HG03139 (cell line): ENCODE results near the gene HIPK2.

ENCODE experiments used
- ATAC-seq: cut with Tn5 transposase; IDR thresholded peaks from one replicate; pipeline ENCODE4 v1.9.1; 2021; ENCODE audit not compliant: unreplicated experiment

The HIPK2 gene

GRCh38 chr7:139600306-139600705, 177.5 kb downstream of the HIPK2 start:
- no peak for ATAC-seq

GRCh38 chr7:139598642-139599041, 179.2 kb downstream of the HIPK2 start:
- no peak for ATAC-seq

- no peak for ATAC-seq
Observed at GRCh38 chr7:139597028-139597427, 180.8 kb downstream of the HIPK2 start.

GRCh38 chr7:139596626-139597025, 181.2 kb downstream of the HIPK2 start:
- ATAC-seq: no peak

- ATAC-seq: no peak
Observed at GRCh38 chr7:139595806-139596205, 182.0 kb downstream of the HIPK2 start.

GRCh38 chr7:139594911-139595476, 182.8 kb downstream of the HIPK2 start:
- no peak for ATAC-seq

GRCh38 chr7:139594090-139594489, 183.7 kb downstream of the HIPK2 start:
- ATAC-seq: no peak

- ATAC-seq: no peak
Observed at GRCh38 chr7:139592801-139593461, 184.9 kb downstream of the HIPK2 start.

GRCh38 chr7:139591550-139592195, 186.1 kb downstream of the HIPK2 start:
- no peak for ATAC-seq

- no peak for ATAC-seq
Observed at GRCh38 chr7:139589474-139589873, 188.3 kb downstream of the HIPK2 start.

- no peak for ATAC-seq
Observed at GRCh38 chr7:139588632-139589031, 189.2 kb downstream of the HIPK2 start.

- no peak for ATAC-seq
Observed at GRCh38 chr7:139587535-139587934, 190.3 kb downstream of the HIPK2 start.

GRCh38 chr7:139586286-139586685, 191.5 kb downstream of the HIPK2 start:
- ATAC-seq: no peak

GRCh38 chr7:139585042-139585441, 192.8 kb downstream of the HIPK2 start:
- no peak for ATAC-seq

GRCh38 chr7:139583826-139584553, 193.8 kb downstream of the HIPK2 start:
- no peak for ATAC-seq

GRCh38 chr7:139582671-139583155, 195.1 kb downstream of the HIPK2 start:
- no peak for ATAC-seq

- no peak for ATAC-seq
Observed at GRCh38 chr7:139582130-139582650, 195.6 kb downstream of the HIPK2 start.

GRCh38 chr7:139580435-139580834, 197.4 kb downstream of the HIPK2 start:
- ATAC-seq: no peak

GRCh38 chr7:139576179-139576973, 201.4 kb downstream of the HIPK2 start:
- no peak for ATAC-seq

GRCh38 chr7:139575338-139575680, 202.5 kb downstream of the HIPK2 start:
- no peak for ATAC-seq
